ENCODE results near the gene CDK6.

DNA sequence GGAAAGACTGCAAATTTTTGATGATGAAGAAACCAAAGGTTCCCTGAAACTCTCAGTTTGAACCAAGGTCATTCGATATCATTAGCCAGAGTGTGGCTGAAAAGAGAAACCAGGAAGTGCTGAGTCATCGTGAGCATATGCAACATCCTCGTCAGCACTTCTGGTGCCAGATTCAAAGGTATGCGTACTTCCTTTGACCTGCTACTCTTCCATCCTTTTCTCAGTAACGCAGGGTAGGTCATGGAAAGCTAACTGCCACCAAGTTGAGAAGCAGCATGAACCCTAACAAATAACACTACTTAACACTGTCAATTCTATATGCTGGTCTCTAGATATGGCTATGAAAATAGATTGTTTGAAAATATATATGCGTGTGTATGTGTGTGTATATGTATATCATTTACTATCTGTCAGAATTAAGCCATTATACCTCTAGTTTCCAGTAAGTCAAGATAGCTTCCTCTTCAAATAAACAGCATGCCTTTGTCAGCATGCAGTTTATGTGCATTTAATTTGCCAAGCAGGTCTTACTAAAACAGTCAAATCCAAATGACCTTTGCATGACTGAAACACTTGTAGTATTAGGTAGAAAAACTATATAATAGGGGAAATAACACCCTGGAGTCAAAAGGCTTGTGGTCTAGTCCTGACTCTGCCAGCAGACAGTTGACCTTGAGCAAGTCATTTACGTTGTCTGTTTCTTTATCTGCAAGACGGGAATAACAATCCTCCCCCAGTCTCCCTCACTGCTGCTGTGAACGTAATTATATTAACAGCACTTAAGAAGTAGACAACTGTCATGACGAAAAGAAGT is 26.4 kb downstream of the CDK6 start:
- TF ChIP-seq, protein P1, sequence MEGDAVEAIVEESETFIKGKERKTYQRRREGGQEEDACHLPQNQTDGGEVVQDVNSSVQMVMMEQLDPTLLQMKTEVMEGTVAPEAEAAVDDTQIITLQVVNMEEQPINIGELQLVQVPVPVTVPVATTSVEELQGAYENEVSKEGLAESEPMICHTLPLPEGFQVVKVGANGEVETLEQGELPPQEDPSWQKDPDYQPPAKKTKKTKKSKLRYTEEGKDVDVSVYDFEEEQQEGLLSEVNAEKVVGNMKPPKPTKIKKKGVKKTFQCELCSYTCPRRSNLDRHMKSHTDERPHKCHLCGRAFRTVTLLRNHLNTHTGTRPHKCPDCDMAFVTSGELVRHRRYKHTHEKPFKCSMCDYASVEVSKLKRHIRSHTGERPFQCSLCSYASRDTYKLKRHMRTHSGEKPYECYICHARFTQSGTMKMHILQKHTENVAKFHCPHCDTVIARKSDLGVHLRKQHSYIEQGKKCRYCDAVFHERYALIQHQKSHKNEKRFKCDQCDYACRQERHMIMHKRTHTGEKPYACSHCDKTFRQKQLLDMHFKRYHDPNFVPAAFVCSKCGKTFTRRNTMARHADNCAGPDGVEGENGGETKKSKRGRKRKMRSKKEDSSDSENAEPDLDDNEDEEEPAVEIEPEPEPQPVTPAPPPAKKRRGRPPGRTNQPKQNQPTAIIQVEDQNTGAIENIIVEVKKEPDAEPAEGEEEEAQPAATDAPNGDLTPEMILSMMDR (IDR thresholded peaks at IDR 0.05; ENCODE audit: low read length): no peak
- TF ChIP-seq EZH2 (IDR thresholded peaks at IDR 0.05; ENCODE audit: borderline replicate concordance, low read length): no peak

Data from OCI-LY1 (cell line).